ENCODE results near the gene CDC42EP4. TPM values are rescaled to one million over a fixed set of nuclear protein-coding genes. Genes with fewer than 3 reads are reported as not detected.
A peak's percentile ranks its signal among the peaks of the same experiment; 100 is the strongest.

Gene CDC42EP4
- total and polyA plus RNA-seq, 9 of the 15 experiments (the other 6 are each of a cell fraction or from before 2014, with no cell fraction given): 0.65 to 20.8 (median 12.3) TPM

GRCh38 chr17:73284354-73284753 lies 27.4 kb downstream of the CDC42EP4 start:
- Histone ChIP-seq H3K4me1 (replicated peaks in 1 of 2; ENCODE audit: control insufficient read depth in 2 of 2, insufficient read depth in 2 of 2, low read length in 2 of 2) (peaks cover 9 to 37% of the 10 kb centered on the region in 2 experiments), H3K27me3 (ENCODE audit: control insufficient read depth in 2 of 2, insufficient read depth in 2 of 2, low read length in 2 of 2) (no peaks in the 10 kb centered on the region), H3K27ac (ENCODE audit: extremely low read depth, low read depth, low read length) (no peak overlapping the region), H3K36me3 (ENCODE audit: control insufficient read depth, insufficient read depth, low read length) (peaks cover 22% of the 10 kb centered on the region; the same call in 2 of the 3 replicates), H2AFZ (ENCODE audit: low read depth, low read length) (no peak overlapping the region), H3K9ac (ENCODE audit: insufficient read depth in 1 of 2, low read depth in 2 of 2, low read length in 2 of 2) (no peak overlapping the region), H4K20me1 (replicated peaks; ENCODE audit: control insufficient read depth, insufficient read depth, low read length) (peaks cover 28% of the 10 kb centered on the region), H3K4me2 (ENCODE audit: insufficient read depth, low read length) (no peak overlapping the region), H3K9me3 (replicated peaks; ENCODE audit: control insufficient read depth, insufficient read depth, low read depth, low read length) (no peaks in the 10 kb centered on the region), H3K9me1 (ENCODE audit: control insufficient read depth, insufficient read depth, low read length) (peaks cover 4% of the 10 kb centered on the region), H3K4me3 (no peak overlapping the region), H3K79me2 (ENCODE audit: control insufficient read depth, insufficient read depth, low read length) (peaks cover 6% of the 10 kb centered on the region; the same call in 1 of the 3 replicates)
- no peak for DNase-seq (ENCODE audit: extremely low read depth in 1 of 4, low spot score in 3 of 4)
- ChIA-PET CTCF (ENCODE audit: low intra/inter-chr PET ratio) (no interaction called here), POLR2A (interaction anchor here (0.6 to 1.1 kb wide), 2 partner anchors 247 to 339 kb away, joined by 3 read pairs; no protein-coding TSS in a partner anchor)
- WGBS (ENCODE audit: insufficient coverage, low coverage, missing lambda C conversion rate): 78% methylated on average over 8 of the region's 8 CpGs
- TSS peak; percentile 50 for BruUV-seq (replicated peaks)
- in situ Hi-C loops (cut with MboI) (no loop called here), intact Hi-C loops (cut with micrococcal nuclease) (no loop called here)
- no peak for ATAC-seq
- FAIRE-seq: no peak
- TF ChIP-seq TOE1 (IDR thresholded peaks at IDR 0.05; ENCODE audit: borderline replicate concordance) (no peak), TOE1 (CRISPR knock-in tag; IDR thresholded peaks at IDR 0.05; ENCODE audit: borderline replicate concordance, low read depth) (no peak), PRMT5 (CRISPR knock-in tag; IDR thresholded peaks at IDR 0.05) (no peak), ZNF140 (CRISPR knock-in tag; IDR thresholded peaks at IDR 0.05) (no peak), RBM34 (IDR thresholded peaks at IDR 0.05; ENCODE audit: borderline replicate concordance, insufficient read depth, low read length) (no peak), DEAF1 (CRISPR knock-in tag; IDR thresholded peaks at IDR 0.05) (no peak), XRCC3 (IDR thresholded peaks at IDR 0.05) (no peak), COPS2 (conservative IDR thresholded peaks at IDR 0.05) (no peak), MED1 (CRISPR knock-in tag; IDR thresholded peaks at IDR 0.05; ENCODE audit: borderline replicate concordance) (no peak), RAD21 (CRISPR knock-in tag; conservative IDR thresholded peaks at IDR 0.05 in 1 of 2, IDR thresholded peaks at IDR 0.05 in 1 of 2) (no peak), TSHZ1 (CRISPR knock-in tag; IDR thresholded peaks at IDR 0.05) (no peak), NR2C1 (IDR thresholded peaks at IDR 0.05) (no peak), NR2C1 (tag; IDR thresholded peaks at IDR 0.05) (no peak), HDGF (IDR thresholded peaks at IDR 0.05) (no peak), ZNF165 (CRISPR knock-in tag; IDR thresholded peaks at IDR 0.05; ENCODE audit: borderline replicate concordance) (no peak), NFIX (CRISPR knock-in tag; IDR thresholded peaks at IDR 0.05; ENCODE audit: low read depth) (no peak), DMBX1 (CRISPR knock-in tag; IDR thresholded peaks at IDR 0.05; ENCODE audit: borderline replicate concordance) (no peak), ZC3H8 (IDR thresholded peaks at IDR 0.05) (no peak), ZKSCAN8 (CRISPR knock-in tag; IDR thresholded peaks at IDR 0.05) (no peak)
